ENCODE results near the gene FHOD3. TPM values are rescaled to one million over a fixed set of nuclear protein-coding genes. Genes with fewer than 3 reads are reported as not detected.

Gene FHOD3
- total RNA-seq, 4 donors from 2014 or later, result 15.6 to 25.9 (median 21.6) TPM

DNA sequence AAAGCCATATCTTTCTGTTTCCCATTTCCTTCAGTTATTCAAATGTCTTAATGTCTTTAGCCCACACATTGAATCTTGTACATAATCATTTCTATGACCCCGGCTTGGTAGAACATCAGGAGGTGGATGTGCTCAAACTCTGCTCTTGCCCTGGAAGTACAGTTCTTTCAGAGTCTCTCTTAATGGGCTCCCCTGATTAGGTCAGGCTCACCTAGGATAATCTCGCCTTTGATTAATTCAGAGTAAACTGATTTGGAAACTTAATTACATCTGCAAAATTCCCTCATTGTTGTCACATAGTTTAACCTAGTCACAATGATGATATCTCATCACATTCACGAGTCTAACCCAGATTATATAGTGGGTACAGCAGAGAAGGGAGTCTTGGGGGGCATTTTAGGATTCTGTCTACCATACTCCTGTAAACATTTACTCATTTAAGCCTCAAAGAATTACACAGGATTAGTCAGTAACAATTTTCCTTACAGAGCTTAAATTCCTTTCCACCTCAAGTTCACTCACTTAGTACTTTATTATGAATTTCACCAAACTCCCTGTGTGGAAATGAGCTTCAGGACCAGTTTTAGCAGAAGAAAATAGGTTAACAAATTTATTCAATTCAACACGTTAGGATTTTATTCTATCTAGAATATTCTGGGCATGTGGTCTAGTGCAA lies 135.5 kb downstream of the FHOD3 start:
- WGBS, 2 donors, result 82 to 89% methylated on average over 4 of the region's 4 CpGs
- Histone ChIP-seq H3K27ac (no peak overlapping the region), H3K27me3 (no peaks in the 10 kb centered on the region), H3K9me3 (no peaks in the 10 kb centered on the region), H3K4me3 (no peak overlapping the region), H3K4me1 (peaks cover 0 to 5% (median 0%) of the 10 kb centered on the region in 4 donors), H3K36me3 (no peaks in the 10 kb centered on the region)
- DNase-seq (ENCODE audit: low spot score in 2 of 2), result no peak
- no peak for TF ChIP-seq EP300 (IDR thresholded peaks at IDR 0.05)
- no peak for TF ChIP-seq POLR2A (IDR thresholded peaks at IDR 0.05)
- no peak for TF ChIP-seq CTCF (IDR thresholded peaks at IDR 0.05)

DNA sequence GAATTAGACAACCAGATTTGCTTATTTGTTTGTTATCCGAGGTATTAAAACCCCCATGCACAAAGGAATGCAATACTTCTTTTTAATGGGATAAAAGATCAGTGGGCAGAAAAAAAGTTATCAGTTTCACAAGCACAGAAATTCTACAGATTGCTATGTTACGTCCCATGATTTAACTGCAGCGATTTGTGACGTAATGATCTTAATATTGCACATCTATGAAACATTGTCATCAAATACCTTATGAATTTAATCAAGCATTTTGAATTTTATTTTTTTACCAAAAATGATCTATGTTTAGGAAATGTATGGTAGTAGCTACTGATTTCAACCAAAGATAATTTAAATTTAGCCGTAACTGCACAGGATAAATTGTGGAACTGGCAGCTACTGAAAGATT lies 138.9 kb downstream of the FHOD3 start:
- Histone ChIP-seq H3K4me1 (peaks cover 0 to 27% (median 3%) of the 10 kb centered on the region in 4 donors), H3K9me3 (no peaks in the 10 kb centered on the region), H3K27me3 (no peaks in the 10 kb centered on the region), H3K4me3 (no peak overlapping the region), H3K27ac (no peak overlapping the region), H3K36me3 (no peaks in the 10 kb centered on the region)
- TF ChIP-seq CTCF (IDR thresholded peaks at IDR 0.05), result no peak
- TF ChIP-seq POLR2A (IDR thresholded peaks at IDR 0.05), result no peak
- 96 to 98% methylated on average over 5 of the region's 5 CpGs for WGBS, 2 donors
- no peak for DNase-seq (ENCODE audit: low spot score in 2 of 2)

DNA sequence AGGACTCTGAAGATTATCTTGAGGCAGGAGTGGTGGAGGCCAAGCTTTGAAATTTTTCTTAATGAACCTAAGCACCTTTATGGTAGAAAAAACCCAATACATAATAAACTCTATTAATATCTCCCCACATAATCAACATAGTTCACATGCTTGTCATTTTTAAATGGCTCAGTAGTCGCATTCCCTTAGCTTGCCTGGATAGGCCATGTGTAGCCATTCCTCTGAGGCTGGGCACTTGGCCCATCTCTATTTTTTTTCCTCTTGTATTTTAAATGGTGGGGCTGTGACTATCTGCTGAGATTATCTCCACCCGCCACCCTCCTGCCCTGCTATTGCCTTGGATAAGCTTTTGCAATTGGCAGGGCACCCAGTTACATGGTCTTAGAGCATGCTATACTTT lies 143.1 kb downstream of the FHOD3 start:
- Histone ChIP-seq H3K27ac (peak overlapping the region in 2 of 4 donors; percentile 64 to 65), H3K27me3 (no peaks in the 10 kb centered on the region), H3K4me1 (peaks cover 0 to 40% (median 7%) of the 10 kb centered on the region in 4 donors), H3K4me3 (no peak overlapping the region), H3K9me3 (no peaks in the 10 kb centered on the region), H3K36me3 (no peaks in the 10 kb centered on the region)
- 55 to 63% methylated on average over 2 of the region's 2 CpGs for WGBS, 2 donors
- DNase-seq (ENCODE audit: low spot score in 2 of 2), result no peak
- TF ChIP-seq POLR2A (IDR thresholded peaks at IDR 0.05), result no peak
- no peak for TF ChIP-seq EP300 (IDR thresholded peaks at IDR 0.05)
- TF ChIP-seq CTCF (IDR thresholded peaks at IDR 0.05), result no peak

GRCh38 chr18:36441426-36442240 lies 144.1 kb downstream of the FHOD3 start:
- Histone ChIP-seq H3K36me3 (no peaks in the 10 kb centered on the region), H3K27ac (peak overlapping the region in 2 of 4 donors; percentile 64 to 65), H3K9me3 (no peaks in the 10 kb centered on the region), H3K4me1 (peaks cover 0 to 48% (median 7%) of the 10 kb centered on the region in 4 donors), H3K27me3 (no peaks in the 10 kb centered on the region), H3K4me3 (no peak overlapping the region)
- 26 to 32% methylated on average over 9 of the region's 9 CpGs for WGBS, 2 donors
- TF ChIP-seq POLR2A (IDR thresholded peaks at IDR 0.05) (no peak), CTCF (IDR thresholded peaks at IDR 0.05) (no peak), EP300 (IDR thresholded peaks at IDR 0.05) (no peak)
- no peak for DNase-seq (ENCODE audit: low spot score in 2 of 2)

DNA sequence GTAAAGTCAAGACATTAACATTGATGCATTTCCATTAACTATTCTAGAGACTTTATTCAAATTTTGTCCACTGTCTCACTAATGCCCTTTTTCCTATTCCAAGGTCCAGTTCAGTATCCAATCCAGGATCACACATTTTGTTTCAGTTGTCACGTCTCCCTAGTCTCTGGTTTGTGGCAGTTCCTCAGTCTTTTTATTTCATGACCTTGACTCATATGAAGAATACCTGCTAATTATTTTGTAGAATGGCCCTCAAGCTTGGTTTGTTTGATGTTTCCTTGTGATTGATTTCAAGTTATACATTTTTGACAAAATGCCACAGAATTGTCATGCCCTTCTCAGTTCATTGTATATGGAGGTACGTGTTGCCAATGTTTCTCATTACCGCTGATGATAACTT lies 145.2 kb downstream of the FHOD3 start:
- TF ChIP-seq EP300 (IDR thresholded peaks at IDR 0.05), result no peak
- no peak for TF ChIP-seq CTCF (IDR thresholded peaks at IDR 0.05)
- no peak for TF ChIP-seq POLR2A (IDR thresholded peaks at IDR 0.05)
- H3K4me1 ChIP-seq, result peaks cover 0 to 49% (median 7%) of the 10 kb centered on the region in 4 donors
- DNase-seq (ENCODE audit: low spot score in 2 of 2), result no peak
- no peaks in the 10 kb centered on the region for H3K36me3 ChIP-seq
- H3K4me3 ChIP-seq, result no peak overlapping the region
- 94 to 95% methylated on average over 3 of the region's 3 CpGs for WGBS, 2 donors
- H3K27ac ChIP-seq, result no peak overlapping the region
- H3K9me3 ChIP-seq, result no peaks in the 10 kb centered on the region
- H3K27me3 ChIP-seq, result no peaks in the 10 kb centered on the region
